HEK293T (cell line): ENCODE measurements around the gene FHAD1.

ENCODE experiments used
- ARNT ChIP-seq: fragments of 450-650 bp; IDR thresholded peaks from 2 replicates; pipeline ENCODE4 v1.6.1; 2017; ENCODE audit warnings: mild to moderate bottlenecking
- BHLHE40 ChIP-seq: fragments of 450-650 bp; IDR thresholded peaks from 2 replicates; pipeline ENCODE4 v1.6.1; 2016; ENCODE audit warnings: mild to moderate bottlenecking, moderate library complexity, borderline replicate concordance
- ELF4 ChIP-seq: fragments of 450-650 bp; IDR thresholded peaks from 2 replicates; pipeline ENCODE4 v1.6.1; 2017; ENCODE audit warnings: antibody characterized with exemption
- FOXA1 ChIP-seq: fragments of 450-650 bp; IDR thresholded peaks from 2 replicates; pipeline ENCODE4 v1.6.1; 2016; ENCODE audit warnings: mild to moderate bottlenecking
- FOXK2 ChIP-seq: fragments of 450-650 bp; IDR thresholded peaks from 2 replicates; pipeline ENCODE4 v1.6.1; 2016; ENCODE audit warnings: mild to moderate bottlenecking
- FOXM1 ChIP-seq: fragments of 450-650 bp; IDR thresholded peaks from 2 replicates; pipeline ENCODE4 v1.6.1; 2017; ENCODE audit warnings: mild to moderate bottlenecking, borderline replicate concordance
- HDGF ChIP-seq: fragments of 450-650 bp; IDR thresholded peaks from 2 replicates; pipeline ENCODE4 v1.6.1; 2017; ENCODE audit warnings: antibody characterized with exemption, borderline replicate concordance
- LEF1 ChIP-seq: fragments of 450-650 bp; IDR thresholded peaks from 2 replicates; pipeline ENCODE4 v1.6.1; 2017; ENCODE audit warnings: mild to moderate bottlenecking, borderline replicate concordance
- NFRKB ChIP-seq: fragments of 450-650 bp; IDR thresholded peaks from 2 replicates; pipeline ENCODE4 v1.6.1; 2016; ENCODE audit warnings: mild to moderate bottlenecking, moderate library complexity
- SP1 ChIP-seq: fragments of 450-650 bp; IDR thresholded peaks from 2 replicates; pipeline ENCODE4 v1.6.1; 2017
- SUZ12 ChIP-seq: fragments of 450-650 bp; IDR thresholded peaks from 2 replicates; pipeline ENCODE4 v1.6.1; 2016; ENCODE audit warnings: mild to moderate bottlenecking
- ZNF384 ChIP-seq: fragments of 450-650 bp; IDR thresholded peaks from 2 replicates; pipeline ENCODE4 v1.6.1; 2016
- TF ChIP-seq, protein P1 (sequence below): fragments of 450-650 bp; IDR thresholded peaks from 2 replicates; pipeline ENCODE4 v1.6.1; 2016

GRCh38 chr1:15220825-15221431 is 26.1 kb upstream of the FHAD1 start:
- TF ChIP-seq NFRKB, result no peak
- no peak for TF ChIP-seq SUZ12
- no peak for TF ChIP-seq SP1
- TF ChIP-seq LEF1, result no peak
- TF ChIP-seq BHLHE40, result no peak
- TF ChIP-seq ZNF384, result no peak
- TF ChIP-seq ARNT, result no peak
- TF ChIP-seq, protein P1, sequence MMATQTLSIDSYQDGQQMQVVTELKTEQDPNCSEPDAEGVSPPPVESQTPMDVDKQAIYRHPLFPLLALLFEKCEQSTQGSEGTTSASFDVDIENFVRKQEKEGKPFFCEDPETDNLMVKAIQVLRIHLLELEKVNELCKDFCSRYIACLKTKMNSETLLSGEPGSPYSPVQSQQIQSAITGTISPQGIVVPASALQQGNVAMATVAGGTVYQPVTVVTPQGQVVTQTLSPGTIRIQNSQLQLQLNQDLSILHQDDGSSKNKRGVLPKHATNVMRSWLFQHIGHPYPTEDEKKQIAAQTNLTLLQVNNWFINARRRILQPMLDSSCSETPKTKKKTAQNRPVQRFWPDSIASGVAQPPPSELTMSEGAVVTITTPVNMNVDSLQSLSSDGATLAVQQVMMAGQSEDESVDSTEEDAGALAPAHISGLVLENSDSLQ, result no peak
- no peak for TF ChIP-seq FOXK2
- TF ChIP-seq FOXA1, result no peak
- no peak for TF ChIP-seq ELF4
- no peak for TF ChIP-seq FOXM1
- no peak for TF ChIP-seq HDGF
